Sigmoid colon (tissue), 7 donors: Measurements from ENCODE around the gene TEC. TPM values are rescaled to one million over a fixed set of nuclear protein-coding genes. Genes with fewer than 3 reads are reported as not detected.
A peak's percentile ranks its signal among the peaks of the same experiment; 100 is the strongest.

ENCODE experiments used
- DNase-seq: peaks from one replicate; pipeline ENCODE4 v3.0.0-alpha.2; 2019
- H3K27ac ChIP-seq, 4 donors: fragments of 200-600 bp; sonication (generic); one replicate each; pipeline ENCODE4 v1.5.1; 2016 to 2019; ENCODE audit warnings: mild to moderate bottlenecking in 1 of 4
- H3K27me3 ChIP-seq, 3 donors: fragments of 200-600 bp; sonication (generic); one replicate each; pipeline ENCODE4 v1.5.1; 2019; ENCODE audit warnings: mild to moderate bottlenecking in 1 of 3
- H3K36me3 ChIP-seq, 4 donors: fragments of 200-600 bp; sonication (generic); one replicate each; pipeline ENCODE4 v1.5.1; 2016 to 2019
- H3K4me1 ChIP-seq, 4 donors: fragments of 200-600 bp; sonication (generic); one replicate each; pipeline ENCODE4 v1.5.1; 2017 to 2019
- H3K4me3 ChIP-seq, 4 donors: fragments of 200-600 bp; sonication (generic); one replicate each; pipeline ENCODE4 v1.5.1; 2017 to 2019; ENCODE audit warnings: mild to moderate bottlenecking in 2 of 4, moderate library complexity in 1 of 4
- H3K9me3 ChIP-seq, 4 donors: fragments of 200-600 bp in 3 of 4; sonication (generic) in 3 of 4; one replicate each; pipeline versions ENCODE4 v1.5.1 to v1.6.1; 2013 to 2019
- CTCF ChIP-seq, 4 experiments: fragments of 450-650 bp in 3 of 4; fragments of 200-600 bp in 1 of 4; IDR thresholded peaks; one replicate each; pipeline ENCODE4 v1.5.1; 2016 to 2019; ENCODE audit warnings: antibody characterized with exemption in 4 of 4, mild to moderate bottlenecking in 3 of 4, moderate library complexity in 2 of 4
- EP300 ChIP-seq, 4 donors: sonication (generic); formaldehyde crosslinking; IDR thresholded peaks; one replicate each; pipeline ENCODE4 v1.6.1; 2017; ENCODE audit warnings: antibody characterized with exemption in 4 of 4
- POLR2A ChIP-seq, 2 donors: fragments of 450-650 bp; IDR thresholded peaks; one replicate each; pipeline ENCODE4 v1.6.1; 2016; ENCODE audit warnings: antibody characterized with exemption in 2 of 2, mild to moderate bottlenecking in 2 of 2, moderate library complexity in 2 of 2
- POLR2AphosphoS5 ChIP-seq, 4 donors: sonication (generic); formaldehyde crosslinking; IDR thresholded peaks; one replicate each; pipeline ENCODE4 v1.6.1; 2017; ENCODE audit warnings: antibody characterized with exemption in 4 of 4
- WGBS, 2 donors: extraction: QIAGEN DNeasy Blood & Tissue Kit; methylation state at CpG; one replicate each; pipeline ENCODE4 v1.1.7; 2013; 5-methylcytosine and 5-hydroxymethylcytosine counted together
- intact Hi-C: fragments of 100-400 bp; cut with DNase I; formaldehyde crosslinking; loops from one replicate; pipeline ENCODE4 v1.15.1; 2023
- polyA plus RNA-seq, 3 donors: library from polyadenylated mRNA; stranded (reverse); fragments of 200-250 nt; gene quantifications; one replicate each; pipeline ENCODE4 v1.2.3, GENCODE V29; 2013
- total RNA-seq, 4 donors: library from RNA; depleted of rRNA; stranded (reverse); fragments of >200 nt; gene quantifications; one replicate each; pipeline ENCODE4 v1.1.0, GENCODE V29; 2016
- donor health status: healthy with polysubstance abuse.
- donor health status: Bipolar disorder and iron deficiency.
- donor health status: healthy.

The TEC gene
- total and polyA plus RNA-seq, 7 donors: 1.1 to 5.3 (median 2.0) TPM

DNA sequence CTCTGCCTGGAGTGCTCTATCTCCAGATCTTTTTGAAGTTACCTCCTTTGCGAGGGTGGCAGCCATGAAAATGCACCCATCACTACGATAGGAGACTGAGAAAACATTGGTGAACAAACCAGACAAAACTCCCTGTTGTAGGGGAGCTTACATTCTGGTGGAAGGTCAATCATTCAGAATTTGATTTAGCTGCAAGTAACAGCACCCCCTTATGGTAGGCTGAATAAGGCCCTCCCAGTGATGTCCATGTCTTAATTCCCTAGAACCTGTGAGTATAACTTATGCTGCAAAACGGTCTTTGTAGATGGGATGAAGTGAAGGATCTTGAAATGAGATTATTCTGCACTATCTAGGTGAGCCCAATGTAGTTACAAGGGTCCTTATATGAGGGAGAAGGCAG is 5.6 kb upstream of the TEC start:
- Histone ChIP-seq H3K4me3 (no peak overlapping the region), H3K4me1 (peaks cover 0 to 3% (median 0%) of the 10 kb centered on the region in 4 donors), H3K27me3 (no peaks in the 10 kb centered on the region), H3K27ac (no peak overlapping the region), H3K9me3 (no peaks in the 10 kb centered on the region), H3K36me3 (no peaks in the 10 kb centered on the region)
- WGBS, 2 donors: 51 to 59% methylated on average over 3 of the region's 3 CpGs
- TF ChIP-seq EP300 (IDR thresholded peaks at IDR 0.05) (no peak), CTCF (IDR thresholded peaks at IDR 0.05) (no peak), POLR2AphosphoS5 (IDR thresholded peaks at IDR 0.05) (no peak), POLR2A (IDR thresholded peaks at IDR 0.05) (no peak)
- intact Hi-C loops: loop anchor here (10.0 kb wide), 1 partner anchor 360 kb away; the partner anchor contains the start of gene NFXL1
- no peak for DNase-seq

GRCh38 chr4:48271626-48272025 is 2.0 kb upstream of the TEC start:
- H3K27ac ChIP-seq: no peak overlapping the region
- no peaks in the 10 kb centered on the region for H3K9me3 ChIP-seq
- H3K27me3 ChIP-seq: no peaks in the 10 kb centered on the region
- no peak overlapping the region for H3K4me3 ChIP-seq
- H3K4me1 ChIP-seq: peaks cover 0 to 9% (median 0%) of the 10 kb centered on the region in 4 donors
- TF ChIP-seq EP300 (IDR thresholded peaks at IDR 0.05): no peak
- TF ChIP-seq POLR2AphosphoS5 (IDR thresholded peaks at IDR 0.05): no peak
- no peak for TF ChIP-seq CTCF (IDR thresholded peaks at IDR 0.05)
- no peak for TF ChIP-seq POLR2A (IDR thresholded peaks at IDR 0.05)
- no peak for DNase-seq
- intact Hi-C loops: loop anchor here (2.0 to 10.0 kb wide), 2 partner anchors 69 to 357 kb away; partner anchors contain the start of genes NFXL1 and SLAIN2
- no peaks in the 10 kb centered on the region for H3K36me3 ChIP-seq
- WGBS, 2 donors: 91 to 97% methylated on average over 11 of the region's 11 CpGs

DNA sequence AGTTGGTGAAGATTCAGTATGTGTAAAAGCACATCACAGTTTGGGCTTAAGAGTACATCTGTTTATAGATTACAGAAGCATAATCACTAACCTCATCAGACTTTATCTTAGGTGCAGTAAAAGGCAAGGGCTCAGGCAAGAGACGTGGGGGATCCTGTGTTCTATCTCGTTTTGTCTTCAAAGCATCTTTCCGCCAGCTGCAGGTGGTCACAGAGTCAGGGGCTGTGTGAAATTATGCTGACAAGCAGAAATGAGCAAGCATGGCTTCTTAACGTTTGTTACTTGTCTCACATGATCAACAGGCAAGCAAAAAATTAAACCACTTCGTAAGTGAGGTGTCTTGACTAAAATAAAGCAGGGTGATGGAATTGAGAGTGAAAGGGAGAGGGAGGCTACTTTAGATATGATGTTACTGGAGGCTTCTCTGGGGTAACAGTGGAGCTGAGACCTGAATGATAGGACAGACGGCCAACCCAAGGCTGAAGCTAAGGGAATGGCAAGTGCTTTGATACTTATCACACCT is 1.4 kb upstream of the TEC start:
- peaks cover 0 to 9% (median 0%) of the 10 kb centered on the region in 4 donors for H3K4me1 ChIP-seq
- H3K36me3 ChIP-seq: no peaks in the 10 kb centered on the region
- no peak for DNase-seq
- WGBS, 2 donors: 62 to 72% methylated on average over 6 of the region's 6 CpGs
- TF ChIP-seq CTCF (IDR thresholded peaks at IDR 0.05) (no peak), POLR2AphosphoS5 (IDR thresholded peaks at IDR 0.05) (no peak), POLR2A (IDR thresholded peaks at IDR 0.05) (no peak), EP300 (IDR thresholded peaks at IDR 0.05) (no peak)
- H3K27ac ChIP-seq: peak overlapping the region in 2 of 4 donors; percentile 78 to 81
- no peaks in the 10 kb centered on the region for H3K9me3 ChIP-seq
- H3K27me3 ChIP-seq: no peaks in the 10 kb centered on the region
- H3K4me3 ChIP-seq: no peak overlapping the region
- intact Hi-C loops: loop anchor here (2.0 to 10.0 kb wide), 2 partner anchors 70 to 356 kb away; partner anchors contain the start of genes NFXL1 and SLAIN2

DNA sequence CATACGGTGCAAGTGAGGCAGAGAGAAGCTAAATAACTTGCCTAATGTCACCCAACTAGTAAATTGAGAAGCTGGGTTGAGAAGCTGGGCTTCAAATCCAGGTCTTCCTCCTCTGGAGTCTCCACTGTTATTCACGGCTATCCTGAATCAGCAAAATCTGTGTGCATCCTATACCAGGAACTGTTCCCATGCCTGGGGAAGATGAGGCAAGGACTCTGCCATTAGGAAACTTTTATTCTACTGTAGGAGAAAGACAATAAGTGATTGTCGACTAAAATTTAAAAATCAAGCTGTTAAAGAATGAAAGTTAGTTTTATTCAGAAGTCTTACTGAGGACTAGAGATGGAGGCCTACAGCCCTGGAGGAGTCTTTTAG is 872 bp upstream of the TEC start:
- Histone ChIP-seq H3K9me3 (no peaks in the 10 kb centered on the region), H3K36me3 (no peaks in the 10 kb centered on the region), H3K27me3 (no peaks in the 10 kb centered on the region), H3K4me3 (peak overlapping the region in 2 of 4 donors; percentile 84 to 90), H3K27ac (peak overlapping the region; percentile 76 to 81 (median 79)), H3K4me1 (peaks cover 0 to 9% (median 0%) of the 10 kb centered on the region in 4 donors)
- no peak for TF ChIP-seq POLR2AphosphoS5 (IDR thresholded peaks at IDR 0.05)
- TF ChIP-seq POLR2A (IDR thresholded peaks at IDR 0.05): no peak
- TF ChIP-seq EP300 (IDR thresholded peaks at IDR 0.05): no peak
- no peak for TF ChIP-seq CTCF (IDR thresholded peaks at IDR 0.05)
- intact Hi-C loops: loop anchor here (2.0 to 10.0 kb wide), 2 partner anchors 70 to 356 kb away; partner anchors contain the start of genes NFXL1 and SLAIN2
- DNase-seq: no peak
- WGBS, 2 donors: 59 to 69% methylated on average over 3 of the region's 3 CpGs
